GM21576 (cell line): Measurements from ENCODE around the gene LANCL2.
"Not testable (repeated sequence)": the region's sequence is repeated elsewhere in the genome, so short reads cannot be mapped to it uniquely, and the experiment has no call there.

Experiments used
- ATAC-seq: cut with Tn5 transposase; IDR thresholded peaks from one replicate; pipeline ENCODE4 v1.9.1; 2021; ENCODE audit warnings: mild to moderate bottlenecking, moderate library complexity; ENCODE audit not compliant: unreplicated experiment

LANCL2 gene, protein sequence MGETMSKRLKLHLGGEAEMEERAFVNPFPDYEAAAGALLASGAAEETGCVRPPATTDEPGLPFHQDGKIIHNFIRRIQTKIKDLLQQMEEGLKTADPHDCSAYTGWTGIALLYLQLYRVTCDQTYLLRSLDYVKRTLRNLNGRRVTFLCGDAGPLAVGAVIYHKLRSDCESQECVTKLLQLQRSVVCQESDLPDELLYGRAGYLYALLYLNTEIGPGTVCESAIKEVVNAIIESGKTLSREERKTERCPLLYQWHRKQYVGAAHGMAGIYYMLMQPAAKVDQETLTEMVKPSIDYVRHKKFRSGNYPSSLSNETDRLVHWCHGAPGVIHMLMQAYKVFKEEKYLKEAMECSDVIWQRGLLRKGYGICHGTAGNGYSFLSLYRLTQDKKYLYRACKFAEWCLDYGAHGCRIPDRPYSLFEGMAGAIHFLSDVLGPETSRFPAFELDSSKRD

DNA sequence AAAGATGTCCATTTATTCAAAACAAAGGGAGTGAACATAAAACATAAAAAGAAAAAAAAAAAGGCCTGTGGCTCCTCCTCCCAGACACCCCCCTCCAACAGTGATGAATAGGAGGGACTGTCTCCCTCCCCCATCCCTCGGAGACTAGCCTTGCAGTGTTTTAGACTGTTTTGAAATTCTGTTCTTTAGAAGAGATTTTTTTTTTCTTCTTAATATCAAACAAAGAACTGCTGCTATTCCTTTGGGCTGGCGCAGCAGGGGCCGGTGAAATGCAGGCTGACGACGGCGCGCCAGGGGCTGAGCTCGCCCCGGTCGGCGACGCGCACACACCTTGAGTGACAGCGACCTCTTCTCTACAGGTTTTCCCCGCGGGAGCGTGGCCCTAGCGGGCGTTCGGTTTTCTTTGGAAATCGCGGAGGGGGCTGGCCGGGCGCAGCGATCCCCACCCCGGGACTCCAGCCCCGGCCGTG lies at the start of gene LANCL2:
Gene LANCL2, plus strand, starts transcription at position 133 of the 470 bp plus-strand sequence. CDS start 689 bp downstream, outside the sequence.
- ATAC-seq: peak; percentile 34

DNA sequence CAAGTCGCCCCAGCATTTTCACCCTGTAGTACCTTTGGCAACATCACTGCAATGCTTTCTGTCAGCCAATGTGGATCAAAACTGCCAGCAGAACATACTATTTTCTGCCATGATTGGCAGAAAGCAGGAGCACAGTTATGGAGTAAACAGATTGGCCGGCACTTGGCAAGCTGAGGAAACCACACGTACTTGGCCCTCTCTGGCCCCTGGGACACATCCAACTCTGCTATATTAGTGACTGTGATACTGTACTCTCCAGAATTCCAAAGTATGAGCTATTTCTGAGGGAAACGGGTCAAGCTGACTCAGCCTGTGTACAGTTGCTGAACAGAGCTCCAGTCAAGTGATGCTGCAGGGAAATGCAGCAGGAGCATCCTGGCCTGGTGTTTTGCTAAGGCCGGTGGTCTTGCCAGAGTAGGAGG lies 39.8 kb upstream of the LANCL2 start:
- ATAC-seq: no peak

DNA sequence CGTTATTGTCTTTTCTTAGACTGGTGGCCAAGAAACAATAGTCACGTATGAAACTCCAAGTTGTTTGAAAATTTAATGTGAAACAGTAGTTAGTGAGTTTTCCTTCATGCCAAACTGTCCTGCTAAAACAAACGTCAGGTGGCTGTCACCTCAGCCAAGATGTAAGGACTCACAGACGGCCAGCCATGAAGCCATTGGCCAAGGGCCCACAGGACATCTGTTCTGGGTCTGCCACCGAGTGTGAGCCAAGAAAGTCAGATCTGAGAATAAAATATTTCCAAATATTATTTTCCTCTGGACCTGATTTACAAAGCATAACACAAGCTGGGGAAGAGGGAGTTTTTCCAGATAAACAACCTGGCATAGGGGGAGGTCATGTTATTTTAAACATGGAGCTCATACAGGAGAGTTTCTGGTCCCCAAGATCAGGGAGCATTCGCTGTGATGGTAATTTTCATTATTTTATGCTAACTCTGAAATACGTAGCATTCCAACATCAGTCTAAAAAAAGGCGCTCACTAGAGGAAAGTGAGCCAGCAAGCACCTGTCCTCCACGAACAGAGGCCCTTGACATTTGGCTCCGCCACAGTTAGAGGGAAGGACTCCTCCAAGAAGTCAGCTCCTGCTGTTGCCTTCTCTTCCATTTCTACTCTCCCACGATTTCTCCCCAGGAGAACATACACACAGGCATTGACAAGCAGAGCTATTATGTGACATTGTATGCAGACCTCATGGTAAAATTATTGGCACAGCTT lies 38.9 kb upstream of the LANCL2 start:
- ATAC-seq: no peak

DNA sequence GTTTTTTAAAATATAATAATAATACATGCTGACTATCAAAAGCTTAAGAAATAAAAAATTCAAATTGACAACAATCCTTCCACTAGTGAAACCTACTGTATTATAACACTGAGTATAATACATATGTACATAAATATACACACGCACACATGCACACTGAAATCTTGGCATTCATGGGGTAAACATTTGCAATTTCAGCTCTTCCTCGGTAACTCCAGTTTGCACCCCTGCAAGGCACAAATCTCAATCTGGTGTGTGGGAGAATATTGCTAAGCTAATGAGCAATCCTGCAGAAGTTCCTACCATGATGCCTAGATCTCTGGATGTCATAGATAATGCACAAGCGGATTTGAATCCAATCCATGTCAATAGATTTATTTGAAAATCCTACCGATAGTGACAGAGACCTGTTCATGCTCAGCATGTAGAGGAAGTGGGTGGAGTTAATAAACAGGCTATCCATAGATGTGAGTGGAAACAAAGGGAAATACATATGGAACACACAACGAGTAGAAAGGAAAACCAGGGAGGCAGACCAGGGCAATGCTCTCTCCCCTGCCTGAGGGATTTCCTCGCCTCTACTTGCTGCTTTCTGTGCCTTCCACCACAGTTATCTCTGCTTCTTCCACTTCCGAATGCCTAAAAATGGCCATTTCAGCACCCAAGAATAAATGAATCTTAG lies 38.1 kb upstream of the LANCL2 start:
- no peak for ATAC-seq

DNA sequence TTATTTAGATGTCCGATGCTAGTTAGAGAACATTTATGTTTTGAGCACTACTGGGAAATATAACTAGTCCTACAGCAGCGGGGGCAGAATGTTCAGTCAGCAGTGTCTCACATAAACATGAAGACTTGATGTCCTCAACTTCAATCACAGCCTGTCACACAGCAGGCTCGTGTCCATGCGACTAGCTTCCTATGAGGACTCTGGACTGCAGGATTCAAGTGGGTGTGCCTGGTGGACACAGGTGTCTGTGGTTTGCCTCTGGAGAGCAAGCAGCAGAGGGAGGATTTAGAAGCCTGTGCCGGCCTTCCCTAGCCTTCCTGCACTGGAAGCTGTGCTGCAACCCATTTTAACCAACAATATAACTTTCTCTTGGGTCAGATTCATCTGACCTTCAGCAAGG lies 30.0 kb upstream of the LANCL2 start:
- ATAC-seq: no peak

DNA sequence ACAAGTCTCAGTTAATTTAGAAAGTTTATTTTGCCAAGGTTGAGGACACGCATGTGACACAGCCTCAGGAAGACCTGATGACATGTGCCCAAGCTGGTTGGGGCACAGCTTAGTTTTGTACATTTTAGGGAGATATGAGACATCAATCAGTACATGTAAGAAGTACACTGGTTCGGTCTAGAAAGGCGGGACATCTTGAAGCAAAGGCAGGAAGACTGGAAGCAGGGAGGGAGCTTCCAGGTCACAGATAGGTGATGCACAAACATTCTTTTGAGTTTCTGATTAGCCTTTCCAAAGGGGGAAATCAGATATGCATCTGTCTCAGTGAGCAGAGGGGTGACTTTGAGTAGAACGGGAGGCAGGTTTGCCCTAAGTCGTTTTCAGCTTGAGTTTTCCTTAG lies 29.4 kb upstream of the LANCL2 start:
- no peak for ATAC-seq

DNA sequence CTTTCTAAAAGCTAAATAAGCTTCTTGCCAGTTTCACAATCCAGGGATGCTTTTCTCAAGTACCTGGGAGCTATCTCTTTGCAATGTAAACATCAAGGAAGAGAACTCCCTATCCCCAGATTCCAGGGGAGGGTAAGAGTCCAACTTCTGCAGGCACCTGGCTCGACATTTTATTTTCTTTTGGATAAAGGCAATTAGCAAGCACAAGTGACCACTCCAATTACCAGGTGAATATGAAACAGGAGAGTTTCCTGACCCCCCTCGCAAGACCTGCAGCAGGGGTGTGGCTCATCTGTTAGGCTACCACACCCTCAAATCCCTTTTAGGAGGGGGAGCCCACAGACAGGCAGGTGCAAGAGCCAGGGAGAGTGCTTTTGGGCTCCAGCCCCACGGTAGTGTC lies 28.6 kb upstream of the LANCL2 start:
- no peak for ATAC-seq

DNA sequence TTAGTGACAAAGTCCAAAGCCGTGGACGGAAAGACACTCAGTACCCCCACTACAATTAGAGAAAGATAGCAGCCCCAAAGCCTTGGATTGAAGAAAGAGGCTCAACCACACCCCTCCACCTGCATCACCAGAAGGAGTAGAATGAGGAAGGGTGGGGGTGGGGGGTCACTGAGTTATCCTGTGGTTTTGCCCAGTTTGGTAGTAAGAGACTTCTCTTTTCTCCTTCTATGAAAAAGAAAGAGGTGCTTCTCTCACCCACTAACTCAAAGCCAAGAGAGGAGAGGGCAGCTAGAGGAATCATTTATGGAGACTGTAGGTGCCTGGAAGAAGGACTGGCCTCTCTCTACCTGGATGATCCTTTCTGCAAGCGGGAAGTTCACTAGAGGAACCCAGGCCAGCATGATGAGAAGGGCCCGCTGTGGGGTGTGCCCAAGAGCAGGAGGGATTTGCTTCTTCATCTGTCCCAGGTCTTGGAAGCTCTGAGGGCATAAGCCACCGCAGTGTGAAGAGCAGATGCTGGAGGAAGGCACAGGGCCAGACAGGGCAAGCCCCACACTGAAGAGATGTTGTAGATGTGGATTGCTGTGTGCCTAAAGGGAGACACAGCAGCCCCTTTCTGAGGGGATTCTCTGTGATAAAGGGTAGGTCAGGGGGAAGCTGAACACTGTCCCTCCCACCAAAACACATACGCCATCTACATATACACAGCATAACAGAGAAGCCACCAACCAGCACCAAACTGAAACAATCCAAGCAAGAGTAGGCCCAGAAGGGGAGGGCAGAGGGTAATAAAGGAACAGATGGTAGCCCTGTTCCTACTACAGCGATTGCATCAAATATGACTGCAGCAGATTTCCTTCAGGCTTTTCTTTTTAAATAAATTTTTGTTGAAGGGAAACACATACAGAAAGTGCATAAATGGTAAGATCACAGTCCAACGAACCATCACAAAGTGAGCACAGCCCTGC lies 25.8 kb upstream of the LANCL2 start:
- ATAC-seq: no peak

DNA sequence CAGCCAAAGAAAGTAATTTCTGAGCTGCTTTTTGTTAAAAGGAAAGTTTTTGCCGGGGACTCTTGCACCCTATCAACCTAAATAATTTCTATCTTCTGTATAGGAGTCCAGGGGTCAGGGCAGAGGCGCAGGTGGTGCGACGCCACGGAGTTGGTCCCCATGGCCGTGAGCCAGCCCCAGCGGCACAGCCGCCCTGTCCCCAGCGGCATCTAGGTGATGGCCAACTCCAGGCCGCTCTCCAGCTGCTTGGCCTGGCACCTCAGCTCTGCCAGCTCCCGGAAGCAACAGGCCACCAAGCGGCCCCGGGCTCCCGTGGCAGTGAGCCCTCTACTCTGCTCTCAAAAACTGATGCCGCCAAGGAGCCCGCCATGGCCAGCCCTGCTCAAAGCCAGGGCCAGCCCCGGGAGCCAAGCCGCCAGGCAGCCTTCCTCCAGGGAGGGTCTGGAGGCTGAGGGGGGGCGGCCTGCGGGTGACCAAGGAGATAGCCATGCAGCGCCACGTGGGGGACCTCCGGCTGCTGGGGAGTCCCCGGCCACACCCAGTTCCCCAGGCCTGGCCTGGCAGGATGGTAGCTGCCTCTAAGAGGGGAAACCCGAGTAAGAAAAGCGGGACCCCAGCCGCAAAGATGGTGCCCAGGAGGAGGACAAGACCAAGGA lies 22.8 kb upstream of the LANCL2 start:
- no peak for ATAC-seq

DNA sequence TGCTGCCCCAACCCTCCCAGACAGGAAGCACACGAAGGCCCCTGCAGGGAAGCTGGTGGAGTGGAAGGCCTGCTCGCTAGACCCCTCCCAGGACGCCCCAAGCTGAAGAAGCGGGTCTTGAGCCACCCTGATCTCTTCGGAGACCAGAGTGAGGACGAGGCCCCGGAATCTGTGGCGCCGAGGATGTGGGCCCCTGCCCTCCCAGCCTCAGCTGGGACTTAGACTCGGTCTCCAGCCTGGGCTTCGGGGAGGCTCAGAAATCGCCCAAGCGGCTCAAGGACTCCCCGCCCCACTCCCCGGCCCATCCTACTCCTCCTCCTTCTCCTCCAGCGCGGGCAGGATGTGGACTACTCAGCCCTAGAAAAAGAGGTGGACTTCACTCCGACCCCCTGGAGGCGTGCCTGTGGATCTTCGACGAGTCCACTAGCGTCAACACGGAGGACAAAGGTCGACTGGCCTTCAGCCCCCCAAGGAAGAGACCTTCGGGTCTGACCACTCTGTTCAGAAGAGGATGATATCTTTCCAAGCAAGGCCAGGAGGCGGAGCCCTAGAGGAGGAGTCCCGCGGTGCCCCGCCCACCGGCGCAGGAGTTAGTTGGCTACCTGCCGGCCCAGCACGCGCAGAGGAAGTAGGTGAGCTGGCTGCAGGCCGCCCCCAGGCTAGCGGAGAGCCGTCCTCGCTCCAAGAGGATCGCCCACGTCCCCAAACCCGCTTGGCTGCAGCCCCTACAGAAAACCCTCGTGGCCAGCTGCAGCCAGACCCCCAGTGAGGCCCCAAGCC lies 21.9 kb upstream of the LANCL2 start:
- no peak for ATAC-seq

DNA sequence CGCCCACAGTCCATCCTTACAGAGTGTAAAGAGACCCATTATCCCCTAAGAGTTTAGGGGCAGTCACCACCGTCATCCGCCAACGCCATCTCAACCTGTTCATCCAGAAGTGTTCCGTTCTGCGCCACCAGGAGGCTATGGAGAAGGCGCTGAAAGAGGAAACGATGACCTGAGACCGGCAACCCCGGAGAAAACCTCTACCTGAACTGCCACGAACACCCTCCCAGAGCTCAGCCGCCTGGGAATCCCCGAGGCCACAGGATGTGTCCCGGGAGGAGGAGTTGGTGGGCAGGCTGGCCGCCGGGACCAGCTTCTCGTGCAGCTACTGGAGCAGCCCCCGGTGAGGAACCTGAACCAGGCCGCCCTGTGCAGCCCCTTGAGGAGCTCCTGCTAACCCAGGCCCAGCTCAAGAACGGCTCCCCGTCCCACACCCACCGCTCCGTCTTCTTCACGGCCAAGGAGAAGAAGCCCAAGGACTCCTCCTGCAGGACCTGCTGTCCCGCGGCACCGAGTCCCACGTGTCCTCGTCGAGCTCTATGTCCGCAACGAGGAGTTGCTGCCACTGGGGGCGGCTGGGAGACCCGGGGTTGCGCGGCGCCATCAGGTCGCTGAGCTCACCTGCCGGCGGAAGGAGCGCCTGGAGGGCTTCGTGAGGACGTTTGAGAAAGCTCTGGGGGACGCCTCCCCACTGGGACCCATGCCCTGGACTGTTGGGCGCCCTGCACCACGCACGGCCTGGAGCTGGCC lies 21.1 kb upstream of the LANCL2 start:
- ATAC-seq: no peak

DNA sequence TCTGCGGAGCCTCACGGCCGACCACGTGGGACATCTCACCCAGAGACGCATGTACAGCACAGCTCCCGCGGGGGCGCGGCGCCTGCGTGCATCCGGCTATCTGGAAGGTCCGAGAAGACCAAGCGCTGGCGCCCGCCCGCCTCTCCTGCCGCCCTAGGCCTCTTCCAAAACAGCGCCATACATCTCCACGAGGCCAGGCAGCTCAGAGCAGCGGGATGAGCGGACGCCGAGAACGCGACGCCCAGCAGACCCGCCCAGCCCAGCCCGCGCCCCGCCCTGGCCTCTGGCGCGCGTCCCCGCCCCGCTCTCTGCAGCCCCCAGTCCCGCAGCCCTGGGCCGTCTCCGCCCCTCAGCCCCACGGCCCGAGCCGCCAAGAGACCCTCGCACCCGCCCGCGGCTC lies 20.3 kb upstream of the LANCL2 start:
- no peak for ATAC-seq

DNA sequence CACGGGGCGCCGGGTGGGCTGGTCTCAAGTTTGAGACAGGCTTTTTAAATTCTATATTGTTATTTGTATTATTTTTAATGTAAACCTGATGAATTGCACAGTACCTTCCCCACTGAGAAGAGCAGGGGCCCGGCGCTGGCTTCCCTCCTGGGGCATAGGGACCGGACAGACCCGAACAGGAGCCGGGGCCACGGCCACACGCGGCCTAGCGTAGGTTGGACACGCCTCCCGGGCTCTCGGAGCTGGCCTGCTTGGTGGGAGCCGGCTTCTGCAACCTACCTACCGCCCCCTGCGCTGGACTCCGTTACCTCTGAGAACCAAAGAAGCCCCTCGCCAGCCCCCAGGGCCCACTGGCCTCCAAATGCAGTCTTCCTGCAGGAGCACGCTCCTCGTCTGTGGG lies 19.8 kb upstream of the LANCL2 start:
- no peak for ATAC-seq

DNA sequence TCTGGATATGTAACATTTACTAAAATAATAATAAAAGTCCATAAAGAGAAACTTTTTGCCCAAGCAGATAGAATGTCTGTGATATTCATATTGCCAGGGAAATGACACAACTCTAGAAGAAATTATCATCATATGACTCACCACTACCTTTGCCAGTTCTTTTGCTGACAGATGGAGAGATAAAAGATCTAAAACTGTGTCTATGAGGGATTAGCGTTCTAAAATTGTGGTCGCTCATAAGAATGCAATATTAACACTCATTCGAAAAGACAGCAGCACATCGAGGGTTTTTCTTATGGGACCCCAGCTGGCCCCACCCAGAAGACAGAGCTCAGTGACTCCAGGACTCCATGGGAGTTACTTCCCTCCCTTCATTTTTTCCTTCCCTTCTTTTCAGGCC lies 16.6 kb upstream of the LANCL2 start:
- ATAC-seq: no peak

DNA sequence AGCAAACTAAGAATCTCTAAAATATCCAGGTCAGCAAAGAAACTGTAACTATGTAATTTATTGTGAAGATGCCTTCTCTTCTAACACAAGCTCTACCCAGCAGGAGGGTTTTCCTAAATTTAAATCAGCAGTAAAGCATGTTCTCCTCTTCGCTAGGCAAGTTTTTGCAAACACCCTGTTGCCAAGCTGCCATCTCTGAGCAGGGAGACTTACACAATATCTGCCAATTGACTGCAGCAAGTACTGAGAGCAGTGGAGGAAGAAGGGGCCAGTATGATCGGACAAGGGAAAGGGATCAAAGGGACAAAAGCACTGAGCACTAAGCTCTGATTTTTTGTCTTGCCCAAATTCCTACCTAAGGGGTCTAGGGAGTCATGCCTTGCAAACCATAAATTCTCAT lies 16.0 kb upstream of the LANCL2 start:
- ATAC-seq: no peak

DNA sequence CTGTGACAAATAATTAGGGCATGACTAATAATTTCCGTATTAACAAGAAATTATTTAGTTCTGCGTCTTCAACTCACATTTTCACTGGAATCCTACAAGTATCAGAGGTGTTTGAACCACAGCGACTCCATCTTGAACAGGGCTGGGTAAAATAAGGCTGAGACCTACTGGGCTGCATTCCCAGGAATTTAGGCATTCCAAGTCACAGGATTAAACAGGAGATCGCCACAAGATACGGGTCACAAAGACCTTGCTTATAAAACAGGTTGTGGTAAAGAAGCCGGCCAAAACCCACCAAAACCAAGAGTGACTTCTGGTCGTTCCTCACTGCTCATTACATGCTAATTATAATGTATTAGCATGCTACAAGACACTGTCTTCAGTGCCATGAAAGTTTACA lies 14.9 kb upstream of the LANCL2 start:
- ATAC-seq: no peak

DNA sequence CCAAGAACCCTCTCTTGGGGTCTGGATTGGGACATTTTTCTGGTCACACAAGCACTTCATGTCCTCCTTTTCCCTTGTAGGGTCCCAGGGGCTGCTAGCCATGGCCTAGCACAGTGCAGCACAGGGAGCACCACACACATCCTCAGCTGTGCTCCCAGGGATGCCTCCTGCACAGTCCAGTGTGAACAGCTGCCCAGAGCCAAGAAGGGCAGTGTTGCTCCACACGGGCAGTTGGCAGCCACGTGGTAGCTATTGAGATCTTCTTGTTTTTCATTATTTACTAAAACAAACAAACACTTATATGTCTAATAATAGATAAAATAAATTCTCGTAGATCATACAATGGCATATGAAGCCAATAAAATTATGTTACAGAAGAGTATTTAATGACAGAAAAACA lies 13.9 kb upstream of the LANCL2 start:
- ATAC-seq: no peak

DNA sequence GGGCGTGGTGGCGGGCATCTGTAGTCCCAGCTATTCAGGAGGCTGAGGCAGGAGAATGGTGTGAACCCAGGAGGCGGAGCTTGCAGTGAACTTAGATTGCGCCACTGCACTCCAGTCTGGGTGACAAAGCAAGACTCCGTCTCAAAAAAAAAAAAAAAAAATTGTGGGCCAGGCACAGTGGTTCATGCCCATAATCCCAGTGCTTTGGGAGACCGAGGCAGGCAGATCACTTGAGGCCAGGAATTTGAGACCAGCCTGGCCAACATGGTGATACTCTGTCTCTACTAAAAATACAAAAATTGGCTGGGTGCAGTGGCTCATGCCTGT lies 12.2 kb upstream of the LANCL2 start:
- ATAC-seq: not testable (repeated sequence)

DNA sequence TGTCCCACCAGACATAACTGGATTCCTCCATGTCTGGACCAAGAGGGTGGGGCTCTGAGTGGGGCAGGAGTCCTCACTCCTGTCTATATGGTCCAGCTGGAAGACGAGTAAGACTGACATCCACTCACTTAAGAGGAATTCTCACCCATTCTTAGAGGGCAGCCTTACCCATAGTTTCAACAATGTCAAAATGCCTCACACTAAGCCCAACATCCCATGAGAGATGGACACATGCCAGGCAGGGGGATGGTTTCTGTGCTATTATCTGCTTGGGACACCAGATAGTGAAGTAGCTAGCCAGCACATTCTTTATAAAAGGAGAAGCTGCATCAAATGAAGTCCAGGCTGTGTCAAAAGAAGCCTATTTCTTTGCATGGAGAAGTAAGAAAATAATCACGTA lies 4.7 kb upstream of the LANCL2 start:
- no peak for ATAC-seq
